Endothelial cell of umbilical vein (primary cell): ENCODE measurements around the gene CLPX. TPM values are rescaled to one million over a fixed set of nuclear protein-coding genes. Genes with fewer than 3 reads are reported as not detected.

Experiments used
- BruUV-seq: library from RNA; stranded (reverse); fragments of 400-500 nt; replicated peaks from 2 replicates; lab custom pipeline; 2021; lab: Mats Ljungman, UMichigan
- CTCF ChIA-PET: fragments of 300-600, 350-600 bp; sonication (Branson Sonifier 250); formaldehyde crosslinking; loops from one replicate; lab custom pipeline; 2021; ENCODE audit warnings: antibody characterized with exemption, inconsistent platforms; lab: Charles Lee
- POLR2A ChIA-PET: fragments of 300-600, 350-600 bp; sonication (Branson Sonifier 250); formaldehyde crosslinking; loops from one replicate; lab custom pipeline; 2021; ENCODE audit warnings: antibody characterized with exemption, inconsistent platforms; lab: Charles Lee
- DNase-seq: peaks from one replicate; pipeline ENCODE4 v3.0.0-alpha.2; 2011; ENCODE audit warnings: low read depth, low spot score
- FAIRE-seq: peaks from 2 replicates; lab custom pipeline; 2011; peaks lifted over from hg19 to GRCh38; lab: Jason Lieb, UNC
- H2AFZ ChIP-seq: 2 replicates; pipeline ENCODE4 v1.6.0; 2012; ENCODE audit warnings: low read depth, low read length, control low read depth, inconsistent platforms
- H3K27ac ChIP-seq: 2 replicates; pipeline ENCODE4 v1.5.1; 2011; ENCODE audit warnings: low read depth, mild to moderate bottlenecking, control low read depth, low read length, moderate library complexity; ENCODE audit not compliant: insufficient read depth
- H3K27me3 ChIP-seq, 2 experiments: 2 replicates each; pipeline versions ENCODE4 v1.6.0 to v1.6.1; 2011; ENCODE audit warnings: low read length in 2 of 2, mixed read lengths in 1 of 2; ENCODE audit not compliant: control insufficient read depth in 2 of 2, insufficient read depth in 2 of 2
- H3K36me3 ChIP-seq, 2 experiments: 2 replicates in 1 of 2; 3 replicates in 1 of 2; pipeline ENCODE4 v1.5.1; 2011; ENCODE audit warnings: low read length in 2 of 2, mild to moderate bottlenecking in 1 of 2, moderate library complexity in 1 of 2; ENCODE audit not compliant: control insufficient read depth in 2 of 2, insufficient read depth in 2 of 2; ENCODE audit errors: extremely low read depth in 1 of 2
- H3K4me1 ChIP-seq: 3 replicates; pipeline ENCODE4 v1.5.1; 2011; ENCODE audit warnings: mild to moderate bottlenecking, low read length; ENCODE audit not compliant: control insufficient read depth, insufficient read depth; ENCODE audit errors: extremely low read depth
- H3K4me2 ChIP-seq: 2 replicates; pipeline ENCODE4 v1.6.1; 2011; ENCODE audit warnings: low read length, control low read depth, mixed read lengths; ENCODE audit not compliant: insufficient read depth
- H3K4me3 ChIP-seq, 3 experiments: fragments of 200-600 bp in 1 of 3; sonication (generic), shearing (Covaris generic) in 1 of 3; replicated peaks in 1 of 3; 2 replicates each; pipeline ENCODE4 v1.5.1; 2011 to 2016; ENCODE audit warnings: control low read depth in 3 of 3, low read length in 3 of 3, mild to moderate bottlenecking in 2 of 3, inconsistent platforms in 1 of 3, low read depth in 1 of 3, moderate library complexity in 1 of 3; ENCODE audit not compliant: insufficient read depth in 1 of 3
- H3K79me2 ChIP-seq: 2 replicates; pipeline ENCODE4 v1.6.0; 2012; ENCODE audit warnings: low read length, inconsistent platforms; ENCODE audit not compliant: control insufficient read depth, insufficient read depth
- H3K9ac ChIP-seq: replicated peaks from 2 replicates; pipeline ENCODE3; 2011; ENCODE audit warnings: low read length, control low read depth; ENCODE audit not compliant: insufficient read depth; ENCODE audit errors: extremely low read depth
- H3K9me1 ChIP-seq: replicated peaks from 3 replicates; pipeline ENCODE4 v1.6.0; 2011; ENCODE audit warnings: mild to moderate bottlenecking, low read length; ENCODE audit not compliant: control insufficient read depth, insufficient read depth; ENCODE audit errors: extremely low read depth
- H3K9me3 ChIP-seq: replicated peaks from 2 replicates; pipeline ENCODE4 v1.5.1; 2012; ENCODE audit warnings: low read length, inconsistent platforms; ENCODE audit not compliant: control insufficient read depth, insufficient read depth
- H4K20me1 ChIP-seq: replicated peaks from 2 replicates; pipeline ENCODE3; 2011; ENCODE audit warnings: mild to moderate bottlenecking, low read length; ENCODE audit not compliant: control insufficient read depth, insufficient read depth; ENCODE audit errors: extremely low read depth
- GATA2 ChIP-seq: IDR thresholded peaks from 2 replicates; pipeline ENCODE4 v1.7.0; 2011; ENCODE audit warnings: low read depth, mild to moderate bottlenecking, moderate library complexity, mixed read lengths, low read length; ENCODE audit not compliant: insufficient read length, insufficient read depth
- MYC ChIP-seq: IDR thresholded peaks from one replicate; pipeline ENCODE4 v1.6.1; 2011; ENCODE audit warnings: mild to moderate bottlenecking, low read depth, low read length
- POLR2A ChIP-seq: IDR thresholded peaks from 2 replicates; pipeline ENCODE4 v1.6.1; 2012; ENCODE audit warnings: low read depth, mild to moderate bottlenecking, control low read depth, low read length
- POLR2AphosphoS5 ChIP-seq: IDR thresholded peaks from 2 replicates; pipeline ENCODE4 v1.6.1; 2012; ENCODE audit warnings: low read depth, mild to moderate bottlenecking, control low read depth, low read length, moderate library complexity; ENCODE audit not compliant: insufficient read depth
- dilution Hi-C: fragments of 300-500 bp; cut with MboI; formaldehyde crosslinking; loops from one replicate; pipeline ENCODE4 v1.15.0; 2019; ENCODE audit warnings: low sequenced_read_pairs; ENCODE audit not compliant: extremely low pct_ligation_motif_present
- intact Hi-C: fragments of 100-400 bp; cut with micrococcal nuclease; formaldehyde crosslinking; loops from one replicate; pipeline ENCODE4 v1.10.0; 2022
- polyA plus RNA-seq, 4 experiments: library from polyadenylated mRNA; depleted of rRNA in 3 of 4; stranded (reverse) in 3 of 4; unstranded in 1 of 4; fragments of >200 nt; gene quantifications; 2 replicates each; pipeline versions ENCODE4 v1.2.1 to v1.2.3, GENCODE V29; 2011 to 2012; ENCODE audit warnings: missing spikeins in 1 of 4
- total RNA-seq: library from RNA; stranded (reverse); gene quantifications from 2 replicates; pipeline ENCODE4 v1.2.3, GENCODE V29; 2021
- TF ChIP-seq, protein P1 (sequence below): IDR thresholded peaks from 2 replicates; pipeline ENCODE4 v1.6.1; 2011; ENCODE audit not compliant: insufficient read depth, insufficient read length

Gene CLPX
- total and polyA plus RNA-seq, 2 donors (not counting 3 experiments of a cell fraction or from before 2014, with no cell fraction given): 11.1 to 41.4 TPM

DNA sequence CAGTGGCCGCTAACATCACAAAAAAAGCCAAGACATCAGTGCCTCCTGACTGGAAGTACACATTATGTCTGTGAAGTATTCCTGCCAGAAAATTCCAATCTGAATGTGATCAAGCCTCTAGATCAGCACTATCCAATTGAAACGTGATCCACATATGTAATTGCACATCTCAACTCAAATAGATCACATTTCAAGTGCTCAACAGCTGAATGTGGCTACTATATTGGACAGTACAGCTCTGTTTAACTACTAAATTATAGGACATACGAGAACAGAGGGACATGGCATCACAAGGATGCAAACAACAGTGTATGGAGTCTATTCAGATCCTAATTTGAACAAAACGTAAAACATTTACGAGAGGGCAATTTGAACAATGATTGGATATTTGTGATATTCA lies 69.6 kb downstream of the CLPX start:
- Histone ChIP-seq H3K79me2 (no peaks in the 10 kb centered on the region), H3K9ac (no peak overlapping the region), H3K36me3 (peaks cover 5 to 21% of the 10 kb centered on the region in 2 experiments), H3K27ac (no peak overlapping the region), H3K4me3 (no peak overlapping the region), H3K27me3 (no peaks in the 10 kb centered on the region), H3K4me1 (peaks cover 4% of the 10 kb centered on the region), H2AFZ (no peak overlapping the region), H3K9me1 (no peaks in the 10 kb centered on the region), H3K4me2 (no peak overlapping the region), H3K9me3 (no peaks in the 10 kb centered on the region), H4K20me1 (no peaks in the 10 kb centered on the region)
- dilution Hi-C loops: no loop called here
- FAIRE-seq (no peak), DNase-seq (no peak)
- CTCF ChIA-PET: interaction anchor here (1.1 to 2.7 kb wide), 3 partner anchors 13 to 82 kb away, joined by 3 to 8 read pairs (median 7); no protein-coding TSS in a partner anchor
- POLR2A ChIA-PET: no interaction called here
- intact Hi-C loops: no loop called here
- TF ChIP-seq POLR2A: no peak
- BruUV-seq: no TSS peak

DNA sequence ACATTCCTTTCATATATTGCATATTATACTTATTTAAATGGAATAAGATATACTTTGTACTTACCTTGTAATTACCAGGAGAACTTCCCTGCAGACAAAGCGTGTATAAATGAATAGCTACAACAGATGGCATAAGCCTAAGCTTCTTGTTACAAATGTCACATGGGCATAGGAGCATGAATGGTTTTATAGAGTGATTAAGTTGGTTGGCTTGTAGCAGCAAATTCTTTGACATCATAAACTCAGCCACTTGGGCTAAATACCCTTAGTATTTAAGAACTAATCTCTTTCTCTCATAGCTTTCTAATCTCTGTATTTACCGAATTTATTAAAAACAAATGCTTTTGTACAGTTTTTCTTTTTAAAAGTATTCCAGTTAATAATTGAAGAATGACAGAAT lies 70.1 kb downstream of the CLPX start, which contains the start of gene UBAP1L:
Gene UBAP1L (minus strand): TSS at position 115 of the 400 bp plus-strand sequence. CDS start 8,985 bp downstream, outside the sequence.
- dilution Hi-C loops (no loop called here), intact Hi-C loops (no loop called here)
- ChIA-PET CTCF (interaction anchor here (1.1 to 2.7 kb wide), 3 partner anchors 12 to 81 kb away, joined by 3 to 8 read pairs (median 7); no protein-coding TSS in a partner anchor), POLR2A (interaction anchor here (1.2 kb wide), 1 partner anchor 190 kb away, joined by 5 read pairs; the partner anchor contains the start of gene RNU5B-1)
- FAIRE-seq (no peak), DNase-seq (no peak)
- H3K4me1 ChIP-seq: peaks cover 4% of the 10 kb centered on the region
- TF ChIP-seq, protein P1, sequence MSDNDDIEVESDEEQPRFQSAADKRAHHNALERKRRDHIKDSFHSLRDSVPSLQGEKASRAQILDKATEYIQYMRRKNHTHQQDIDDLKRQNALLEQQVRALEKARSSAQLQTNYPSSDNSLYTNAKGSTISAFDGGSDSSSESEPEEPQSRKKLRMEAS: no peak
- TF ChIP-seq POLR2AphosphoS5 (no peak), MYC (no peak), GATA2 (no peak)
- H3K79me2 ChIP-seq: no peaks in the 10 kb centered on the region
- no peak within 1 kb of the TSS for H2AFZ ChIP-seq
- no peaks in the 10 kb centered on the region for H3K9me1 ChIP-seq
- no peaks in the 10 kb centered on the region for H3K9me3 ChIP-seq
- H3K4me2 ChIP-seq: no peak within 1 kb of the TSS
- no TSS peak for BruUV-seq
- peaks cover 5 to 20% of the 10 kb centered on the region in 2 experiments for H3K36me3 ChIP-seq
- no peak within 1 kb of the TSS for H3K27ac ChIP-seq
- H3K9ac ChIP-seq: no peak within 1 kb of the TSS
- no peaks in the 10 kb centered on the region for H3K27me3 ChIP-seq
- H3K4me3 ChIP-seq: no peak within 1 kb of the TSS
- H4K20me1 ChIP-seq: no peaks in the 10 kb centered on the region
